ENCODE measurements around the gene TCF7L2. TPM values are rescaled to one million over a fixed set of nuclear protein-coding genes. Genes with fewer than 3 reads are reported as not detected.
A peak's percentile ranks its signal among the peaks of the same experiment; 100 is the strongest.

TCF7L2 gene
- total RNA-seq, 1 experiment from 2014 or later: 0.96 TPM

DNA sequence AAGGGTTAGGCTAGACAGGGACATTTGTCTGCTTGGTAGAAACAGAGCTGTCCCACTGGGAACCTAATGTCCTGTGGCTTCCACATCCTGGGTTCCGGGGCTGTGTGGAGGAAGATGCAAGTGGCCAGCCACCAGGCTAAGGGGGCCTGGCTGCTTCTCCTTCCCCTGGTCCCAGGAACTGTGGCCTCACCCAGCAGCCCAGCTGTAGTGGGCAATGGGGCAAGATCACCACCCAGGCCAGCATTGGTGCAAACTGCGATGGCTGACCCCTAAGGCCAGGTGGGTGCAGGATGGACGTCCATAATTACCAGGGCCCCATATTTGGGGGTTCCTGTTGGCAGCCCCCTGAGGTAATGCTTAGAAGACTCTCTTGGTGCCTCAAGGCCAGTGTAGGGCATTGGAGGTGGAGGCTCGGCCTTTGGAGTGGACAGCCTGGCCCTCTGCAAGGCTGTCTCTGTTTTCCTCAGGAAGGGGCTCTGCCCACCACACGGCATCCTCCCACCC, 226.7 kb downstream of the TCF7L2 start:
- DNase-seq (ENCODE audit: low read depth): no peak

DNA sequence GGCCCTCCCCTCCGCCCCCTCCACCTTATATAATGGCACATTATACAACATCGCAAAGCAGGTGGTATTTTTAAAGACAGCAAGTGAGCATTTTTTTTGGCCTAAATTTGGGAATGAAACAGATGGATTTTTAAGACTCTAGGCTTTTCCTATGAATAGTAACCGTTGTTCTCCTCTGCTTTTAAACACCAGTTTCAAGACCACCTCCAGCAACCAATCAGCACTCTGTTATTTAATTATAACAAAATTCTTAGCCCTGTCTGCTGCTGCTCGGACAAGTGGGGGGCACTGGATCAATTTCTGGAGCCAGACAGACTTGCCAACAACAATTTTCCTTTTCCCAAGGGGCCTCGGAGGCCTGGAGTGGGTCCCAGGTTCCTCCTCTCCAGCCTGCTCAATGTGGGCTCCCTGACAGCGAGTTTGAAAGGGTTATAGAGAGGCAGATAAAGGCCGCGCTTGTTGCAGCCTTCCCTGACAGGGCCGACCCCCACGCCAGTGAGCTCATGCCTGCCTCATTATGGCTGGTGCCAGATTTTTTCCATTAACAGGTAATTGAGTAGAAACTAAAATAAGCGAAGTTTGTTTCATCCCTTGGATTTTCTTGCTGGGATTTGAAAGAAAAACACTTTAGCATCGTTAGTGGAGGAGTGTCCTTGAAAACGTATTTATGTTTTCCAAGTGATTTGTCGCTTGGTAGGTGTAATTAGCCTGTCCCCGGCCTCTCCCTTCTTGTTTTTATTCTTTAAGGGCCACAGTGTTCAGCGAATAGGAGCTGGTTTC, 227.3 kb downstream of the TCF7L2 start:
- no peak for DNase-seq (ENCODE audit: low read depth)

DNA sequence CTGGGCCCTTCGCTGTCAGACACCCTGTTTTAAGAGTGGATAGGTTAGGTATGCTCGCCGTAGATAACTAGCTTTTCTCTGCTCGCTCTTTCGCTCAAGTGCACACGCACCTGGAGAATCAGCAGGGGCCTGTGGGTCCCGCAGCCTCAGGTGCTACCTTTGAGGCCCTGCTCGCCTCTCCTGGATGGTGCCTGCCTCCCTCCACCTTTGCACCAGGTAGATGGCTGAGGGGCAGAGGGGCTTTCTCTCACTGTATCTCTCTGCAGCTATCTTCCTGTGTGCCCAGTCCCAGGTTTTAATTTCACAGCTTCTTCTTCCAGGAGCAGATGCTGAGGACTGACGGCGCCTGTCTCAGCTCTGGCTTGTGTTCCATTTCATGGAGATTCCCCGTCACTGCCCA, 227.9 kb downstream of the TCF7L2 start:
- no peak for DNase-seq (ENCODE audit: low read depth)

- no peak for DNase-seq (ENCODE audit: low read depth)
These were observed 228.7 kb downstream of the TCF7L2 start for GRCh38 chr10:113178771-113179170.

GRCh38 chr10:113179265-113179664, 229.2 kb downstream of the TCF7L2 start:
- DNase-seq (ENCODE audit: low read depth): no peak

- DNase-seq (ENCODE audit: low read depth): no peak
These were observed 229.9 kb downstream of the TCF7L2 start for GRCh38 chr10:113179966-113180365.

DNA sequence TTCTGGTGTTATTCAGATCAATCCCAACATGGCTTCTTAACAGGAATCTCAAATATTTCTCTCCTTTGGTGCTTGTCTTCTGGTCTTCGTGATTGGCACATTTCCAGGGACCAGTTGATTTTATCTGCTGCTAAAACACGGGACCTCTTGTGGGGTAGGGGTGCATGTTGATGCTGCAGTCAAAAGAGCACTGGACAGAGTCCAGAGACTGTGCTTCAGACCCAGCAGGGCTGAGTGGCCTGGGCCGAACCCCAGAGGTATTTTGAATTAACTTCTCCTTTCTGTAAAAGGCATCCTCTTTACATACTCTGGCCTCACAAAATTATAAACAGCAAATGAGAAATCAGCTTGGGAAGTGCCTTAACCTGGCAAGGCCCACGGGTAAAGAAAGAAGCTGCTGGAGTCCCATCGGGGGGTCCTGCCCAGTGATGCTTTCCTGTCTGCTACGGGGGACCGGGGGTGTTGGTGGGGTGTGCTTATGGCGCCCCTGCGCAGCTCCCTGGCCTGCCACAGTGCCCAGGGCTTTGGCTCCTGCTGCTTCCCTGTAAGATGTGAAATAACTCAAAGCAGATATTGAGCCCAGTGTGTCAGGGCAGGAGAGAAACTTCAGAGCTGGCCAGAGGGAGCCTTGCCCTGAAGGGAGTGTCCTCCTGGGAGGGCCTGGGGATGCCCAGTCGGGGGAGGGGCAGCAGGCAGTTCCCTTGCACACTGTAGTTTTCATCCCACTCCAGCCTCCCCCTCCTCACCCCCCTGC, 230.5 kb downstream of the TCF7L2 start:
- no peak for DNase-seq (ENCODE audit: low read depth)

- no peak for DNase-seq (ENCODE audit: low read depth)
These were observed 232.1 kb downstream of the TCF7L2 start for GRCh38 chr10:113182154-113182553.

DNA sequence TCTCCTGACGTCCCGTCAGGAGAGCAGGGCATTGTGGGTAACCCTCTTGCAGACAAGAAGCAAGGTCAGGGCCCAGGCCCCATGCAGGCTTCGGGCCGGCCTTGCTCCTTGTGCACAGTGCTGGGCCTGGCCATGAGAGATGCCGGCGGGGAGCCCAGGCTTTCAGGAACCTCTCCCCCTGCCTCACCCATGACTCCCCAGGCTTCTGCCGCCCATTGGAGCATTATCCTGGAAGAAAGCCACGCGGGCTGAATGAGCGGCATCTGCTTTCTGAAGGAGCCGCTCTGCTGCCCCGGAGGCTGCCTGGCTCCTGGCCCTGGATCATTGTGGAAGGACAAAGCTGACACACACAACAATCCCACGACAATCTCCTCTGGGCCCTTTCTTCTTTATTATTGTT, 233.5 kb downstream of the TCF7L2 start:
- no peak for DNase-seq (ENCODE audit: low read depth)

DNA sequence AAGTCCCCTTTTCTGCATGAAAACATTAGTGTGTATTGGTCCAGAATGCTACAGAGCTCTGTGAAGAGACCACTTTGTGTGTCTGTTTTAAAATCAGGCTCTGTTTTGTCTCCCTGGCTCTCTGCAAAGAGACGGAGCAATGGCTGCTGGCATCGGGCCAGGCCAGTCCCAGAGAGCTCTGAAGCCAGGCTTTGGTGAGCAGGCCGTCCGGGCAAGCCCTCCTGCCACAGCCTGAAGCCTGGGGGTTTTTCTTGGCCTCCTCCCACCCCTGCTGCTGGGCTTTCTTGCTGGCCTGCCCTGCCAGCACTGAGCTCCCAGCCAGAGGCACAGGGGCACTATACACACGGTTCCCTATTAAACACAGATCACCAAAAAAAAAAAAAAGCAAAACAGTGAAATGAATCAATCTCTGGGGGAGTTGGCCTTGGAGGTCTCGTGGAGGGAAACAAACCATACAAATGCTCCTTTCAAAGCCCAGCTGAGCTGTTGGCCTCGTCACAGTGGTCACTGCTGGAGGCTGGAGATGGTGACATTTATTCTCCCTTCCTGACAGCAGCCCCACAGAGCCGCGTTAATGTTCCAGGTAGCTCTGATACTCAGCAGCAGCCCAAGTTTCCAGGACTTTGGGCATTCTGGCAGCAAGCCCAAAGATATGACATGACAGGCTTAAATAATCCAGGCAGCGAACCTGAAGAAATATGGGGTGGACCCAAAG, 237.2 kb downstream of the TCF7L2 start:
- peak; percentile 38 for DNase-seq (ENCODE audit: low read depth)

DNA sequence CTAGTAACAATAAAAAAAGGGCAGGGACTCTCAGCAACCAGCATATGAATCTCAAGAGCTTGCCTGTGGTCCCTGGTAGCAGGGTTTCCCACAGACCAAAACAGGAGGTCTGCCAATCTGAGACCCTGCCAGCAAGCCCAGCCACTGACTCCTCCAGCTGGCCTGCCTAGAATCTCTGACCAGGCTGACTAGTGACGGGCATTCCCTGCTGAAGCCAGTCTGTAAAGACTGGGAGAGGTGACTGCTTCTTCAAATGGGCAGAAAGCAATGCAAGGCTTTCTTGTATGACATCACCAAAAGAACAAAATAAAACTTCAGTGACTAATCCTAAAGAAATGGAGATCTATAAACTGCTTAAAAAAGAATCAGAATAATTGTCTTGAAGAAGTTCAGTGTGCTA, 249.4 kb downstream of the TCF7L2 start:
- DNase-seq (ENCODE audit: low read depth): peak; percentile 10

- DNase-seq (ENCODE audit: low read depth): no peak
These were observed 252.0 kb downstream of the TCF7L2 start for GRCh38 chr10:113202011-113202410.

- no peak for DNase-seq (ENCODE audit: low read depth)
These were observed 257.9 kb downstream of the TCF7L2 start for GRCh38 chr10:113207924-113208323.

GRCh38 chr10:113213035-113213434, 263.0 kb downstream of the TCF7L2 start:
- no peak for DNase-seq (ENCODE audit: low read depth)

DNA sequence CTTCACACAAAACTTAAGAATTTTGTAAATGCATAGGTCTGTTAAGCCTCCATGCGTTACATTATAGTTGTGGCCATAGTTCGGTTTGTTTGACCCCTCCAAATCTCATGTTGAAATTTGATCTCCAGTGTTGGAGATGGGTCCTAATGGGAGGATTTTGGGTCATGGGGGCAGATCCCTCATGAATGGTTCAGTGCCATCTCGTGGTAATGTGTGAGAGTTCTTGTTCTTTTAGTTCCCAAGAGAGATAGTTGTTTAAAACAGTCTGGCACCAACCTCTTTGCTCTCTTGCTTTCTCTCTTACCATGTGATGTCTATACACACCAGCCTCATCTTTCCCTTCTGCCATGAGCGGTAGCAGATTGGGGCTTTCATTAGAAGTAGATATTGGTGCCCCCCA, 264.3 kb downstream of the TCF7L2 start:
- DNase-seq (ENCODE audit: low read depth): no peak

GRCh38 chr10:113216102-113216501, 266.1 kb downstream of the TCF7L2 start:
- no peak for DNase-seq (ENCODE audit: low read depth)

Data from RPMI7951 (cell line).